Hepatocyte (in vitro differentiated cells): ENCODE data around the gene EDA2R. TPM values are rescaled to one million over a fixed set of nuclear protein-coding genes. Genes with fewer than 3 reads are reported as not detected.

ENCODE experiments used
- DNase-seq: peaks from one replicate; pipeline ENCODE4 v3.0.0-alpha.2; 2016; ENCODE audit warnings: low spot score
- H2AFZ ChIP-seq: fragments of 200-600 bp; sonication (generic); 2 replicates; pipeline ENCODE4 v1.6.0; 2016; ENCODE audit warnings: antibody characterized with exemption, mild to moderate bottlenecking
- H3K27ac ChIP-seq: fragments of 200-600 bp; sonication (generic); 2 replicates; pipeline ENCODE4 v1.5.1; 2016; ENCODE audit warnings: mild to moderate bottlenecking
- H3K27me3 ChIP-seq: fragments of 200-600 bp; sonication (generic); 2 replicates; pipeline ENCODE4 v1.6.1; 2016
- H3K36me3 ChIP-seq: fragments of 200-600 bp; sonication (generic); replicated peaks from 2 replicates; pipeline ENCODE4 v1.5.1; 2016; ENCODE audit warnings: low read depth; ENCODE audit not compliant: insufficient read depth
- H3K4me1 ChIP-seq: fragments of 200-600 bp; sonication (generic); 2 replicates; pipeline ENCODE4 v1.5.1; 2016; ENCODE audit warnings: mild to moderate bottlenecking, moderate library complexity; ENCODE audit not compliant: insufficient read depth
- H3K4me2 ChIP-seq: fragments of 200-600 bp; sonication (generic); 2 replicates; pipeline ENCODE4 v1.6.0; 2016
- H3K4me3 ChIP-seq: fragments of 200-600 bp; sonication (generic); 2 replicates; pipeline ENCODE4 v1.5.1; 2016; ENCODE audit warnings: mild to moderate bottlenecking
- H3K79me2 ChIP-seq: fragments of 200-600 bp; sonication (generic); 2 replicates; pipeline ENCODE4 v1.6.0; 2017; ENCODE audit warnings: mild to moderate bottlenecking
- H3K9me2 ChIP-seq: fragments of 200-600 bp; sonication (generic); replicated peaks from 2 replicates; pipeline ENCODE4 v1.6.0; 2017; ENCODE audit warnings: mild to moderate bottlenecking; ENCODE audit not compliant: insufficient read depth
- H3K9me3 ChIP-seq: fragments of 200-600 bp; sonication (generic); 2 replicates; pipeline ENCODE4 v1.5.1; 2016; ENCODE audit warnings: low read depth, mild to moderate bottlenecking
- H4K20me1 ChIP-seq: fragments of 200-600 bp; sonication (generic); 2 replicates; pipeline ENCODE4 v1.6.0; 2016; ENCODE audit warnings: mild to moderate bottlenecking; ENCODE audit not compliant: insufficient read depth, poor library complexity, severe bottlenecking
- CTCF ChIP-seq: fragments of 200-600 bp; sonication (generic); IDR thresholded peaks from 2 replicates; pipeline ENCODE4 v1.5.1; 2016; ENCODE audit warnings: antibody characterized with exemption, mild to moderate bottlenecking; ENCODE audit not compliant: poor library complexity
- EZH2 ChIP-seq: fragments of 200-600 bp; sonication (generic); IDR thresholded peaks from 2 replicates; pipeline ENCODE4 v1.6.1; 2016; ENCODE audit warnings: antibody characterized with exemption, mild to moderate bottlenecking, borderline replicate concordance
- EZH2phosphoT487 ChIP-seq: fragments of 200-600 bp; sonication (generic); IDR thresholded peaks from one replicate; pipeline ENCODE4 v1.6.1; 2018; ENCODE audit warnings: antibody characterized with exemption, mild to moderate bottlenecking, low read depth, moderate library complexity; ENCODE audit not compliant: unreplicated experiment, severe bottlenecking
- WGBS: methylation state at CpG from one replicate; pipeline ENCODE4 v1.1.6; 2016; ENCODE audit warnings: low lambda C conversion rate; ENCODE audit errors: missing lambda C conversion rate; 5-methylcytosine and 5-hydroxymethylcytosine counted together
- polyA plus RNA-seq: library from polyadenylated mRNA; unstranded; fragments of >200 nt; fragmentation: Nextera tagmentation; extraction: Ambion mirVana; gene quantifications from 2 replicates; pipeline ENCODE4 v1.2.1, GENCODE V29; 2016
- total RNA-seq: library from RNA; depleted of rRNA; stranded (reverse); fragments of >200 nt; gene quantifications from 2 replicates; pipeline ENCODE4 v1.2.3, GENCODE V29; 2014

The EDA2R gene
- total and polyA plus RNA-seq, 2 experiments from 2014 or later, result 2.3 to 4.8 TPM

GRCh38 chrX:66677430-66677829 lies 38.6 kb upstream of the EDA2R start:
- WGBS, result 61% methylated on average over 5 of the region's 5 CpGs
- TF ChIP-seq CTCF (no peak), EZH2phosphoT487 (no peak), EZH2 (no peak)
- Histone ChIP-seq H3K27ac (no peak overlapping the region), H3K4me2 (no peak overlapping the region), H4K20me1 (no peaks in the 10 kb centered on the region), H3K9me2 (no peaks in the 10 kb centered on the region), H3K4me1 (no peaks in the 10 kb centered on the region), H3K9me3 (no peaks in the 10 kb centered on the region), H3K27me3 (no peaks in the 10 kb centered on the region), H3K79me2 (no peaks in the 10 kb centered on the region), H2AFZ (no peak overlapping the region), H3K36me3 (no peaks in the 10 kb centered on the region), H3K4me3 (no peak overlapping the region)
- DNase-seq, result no peak

GRCh38 chrX:66676990-66677389 lies 38.1 kb upstream of the EDA2R start:
- no peak overlapping the region for H3K4me3 ChIP-seq
- no peaks in the 10 kb centered on the region for H3K9me3 ChIP-seq
- DNase-seq, result no peak
- no peaks in the 10 kb centered on the region for H3K36me3 ChIP-seq
- H3K4me2 ChIP-seq, result no peak overlapping the region
- 67% methylated on average over 2 of the region's 2 CpGs for WGBS
- no peaks in the 10 kb centered on the region for H3K9me2 ChIP-seq
- no peak for TF ChIP-seq EZH2phosphoT487
- TF ChIP-seq CTCF, result no peak
- TF ChIP-seq EZH2, result no peak
- no peaks in the 10 kb centered on the region for H3K4me1 ChIP-seq
- H2AFZ ChIP-seq, result no peak overlapping the region
- H3K27ac ChIP-seq, result no peak overlapping the region
- no peaks in the 10 kb centered on the region for H3K27me3 ChIP-seq
- no peaks in the 10 kb centered on the region for H3K79me2 ChIP-seq
- no peaks in the 10 kb centered on the region for H4K20me1 ChIP-seq

GRCh38 chrX:66676413-66676812 lies 37.5 kb upstream of the EDA2R start:
- no peak overlapping the region for H3K4me2 ChIP-seq
- no peak overlapping the region for H2AFZ ChIP-seq
- no peak for TF ChIP-seq EZH2
- no peak for TF ChIP-seq CTCF
- no peak for TF ChIP-seq EZH2phosphoT487
- no peak for DNase-seq
- H3K79me2 ChIP-seq, result no peaks in the 10 kb centered on the region
- no peaks in the 10 kb centered on the region for H4K20me1 ChIP-seq
- H3K27me3 ChIP-seq, result no peaks in the 10 kb centered on the region
- no peaks in the 10 kb centered on the region for H3K4me1 ChIP-seq
- 61% methylated on average over 1 of the region's 1 CpG for WGBS
- H3K36me3 ChIP-seq, result no peaks in the 10 kb centered on the region
- H3K27ac ChIP-seq, result no peak overlapping the region
- H3K4me3 ChIP-seq, result no peak overlapping the region
- H3K9me3 ChIP-seq, result no peaks in the 10 kb centered on the region
- H3K9me2 ChIP-seq, result no peaks in the 10 kb centered on the region

GRCh38 chrX:66675541-66675940 lies 36.7 kb upstream of the EDA2R start:
- Histone ChIP-seq H3K9me3 (no peaks in the 10 kb centered on the region), H3K36me3 (no peaks in the 10 kb centered on the region), H3K4me3 (no peak overlapping the region), H3K27ac (no peak overlapping the region), H3K9me2 (no peaks in the 10 kb centered on the region), H3K4me1 (no peaks in the 10 kb centered on the region), H3K79me2 (no peaks in the 10 kb centered on the region), H3K4me2 (no peak overlapping the region), H4K20me1 (no peaks in the 10 kb centered on the region), H3K27me3 (no peaks in the 10 kb centered on the region), H2AFZ (no peak overlapping the region)
- no peak for DNase-seq
- TF ChIP-seq EZH2phosphoT487, result no peak
- TF ChIP-seq CTCF, result no peak
- TF ChIP-seq EZH2, result no peak
- whole genome bisulfite sequencing, result 20% methylated on average over 1 of the region's 1 CpG
